Cardiac fibroblast (primary cell): ENCODE measurements around the gene OR4K14.
"Not testable (repeated sequence)": the region's sequence is repeated elsewhere in the genome, so short reads cannot be mapped to it uniquely, and the experiment has no call there.

Source experiments
- DNase-seq, 2 donors: peaks; one replicate each; pipeline versions ENCODE4 v3.0.0 to v3.0.0-alpha.2; 2010; ENCODE audit warnings: low read depth in 2 of 2
- H3K4me3 ChIP-seq, 2 donors: replicated peaks in 1 of 2; 1 replicate in 1 of 2; 2 replicates in 1 of 2; pipeline ENCODE4 v1.5.1; 2011; ENCODE audit warnings: low read depth in 2 of 2, low read length in 2 of 2, mild to moderate bottlenecking in 2 of 2, moderate library complexity in 1 of 2
- CTCF ChIP-seq: IDR thresholded peaks from one replicate; pipeline ENCODE4 v1.5.1; 2011; ENCODE audit warnings: low read depth, mild to moderate bottlenecking, low read length, inconsistent platforms

The OR4K14 gene

GRCh38 chr14:20008156-20008555 is 11.0 kb downstream of the OR4K14 start:
- no peak overlapping the region for H3K4me3 ChIP-seq
- no peak for TF ChIP-seq CTCF
- DNase-seq, result no peak

GRCh38 chr14:20002319-20002718 is 16.8 kb downstream of the OR4K14 start:
- DNase-seq, result peak in 1 of 2 donors; percentile 25
- no peak overlapping the region for H3K4me3 ChIP-seq
- no peak for TF ChIP-seq CTCF

- no peak for TF ChIP-seq CTCF
- no peak within 1 kb of the TSS for H3K4me3 ChIP-seq
- DNase-seq, result no peak
Measured at GRCh38 chr14:20001863-20002262, 17.2 kb downstream of the OR4K14 start, which contains the start of gene OR4Q2. OR4Q2 (plus strand) TSS chr14:20002163.

GRCh38 chr14:19993438-19993837 is 25.7 kb downstream of the OR4K14 start:
- no peak for DNase-seq
- no peak overlapping the region for H3K4me3 ChIP-seq
- no peak for TF ChIP-seq CTCF

- no peak for TF ChIP-seq CTCF
- no peak for DNase-seq
- no peak within 1 kb of the TSS for H3K4me3 ChIP-seq
Measured at GRCh38 chr14:19975291-19975690, 43.8 kb downstream of the OR4K14 start, which contains the start of gene OR4K15. OR4K15 (plus strand) TSS chr14:19975591; CDS start chr14:19975591, 0 bp downstream.

- no peak for DNase-seq
- H3K4me3 ChIP-seq, result no peak overlapping the region
- TF ChIP-seq CTCF, result no peak
Measured at GRCh38 chr14:19974844-19975243, 44.3 kb downstream of the OR4K14 start.

- not testable (repeated sequence) for DNase-seq, H3K4me3 ChIP-seq
Measured at GRCh38 chr14:19969735-19970134, 49.4 kb downstream of the OR4K14 start.
